HFF-Myc (cell line): ENCODE results near the gene TKTL1.
"Not testable (repeated sequence)": the region's sequence is repeated elsewhere in the genome, so short reads cannot be mapped to it uniquely, and the experiment has no call there.

Source experiments
- DNase-seq: peaks from one replicate; pipeline ENCODE4 v3.0.0-alpha.2; 2011; ENCODE audit warnings: low read depth; ENCODE audit errors: extremely low read depth
- H3K4me3 ChIP-seq: replicated peaks from 2 replicates; pipeline ENCODE4 v1.5.1; 2011; ENCODE audit warnings: low read depth, mild to moderate bottlenecking, control low read depth, low read length
- TF ChIP-seq, protein P1 (sequence below): IDR thresholded peaks from 2 replicates; pipeline ENCODE4 v1.5.1; 2012; ENCODE audit warnings: mild to moderate bottlenecking, low read depth, low read length, control low read depth; ENCODE audit errors: missing control alignments

The TKTL1 gene, protein sequence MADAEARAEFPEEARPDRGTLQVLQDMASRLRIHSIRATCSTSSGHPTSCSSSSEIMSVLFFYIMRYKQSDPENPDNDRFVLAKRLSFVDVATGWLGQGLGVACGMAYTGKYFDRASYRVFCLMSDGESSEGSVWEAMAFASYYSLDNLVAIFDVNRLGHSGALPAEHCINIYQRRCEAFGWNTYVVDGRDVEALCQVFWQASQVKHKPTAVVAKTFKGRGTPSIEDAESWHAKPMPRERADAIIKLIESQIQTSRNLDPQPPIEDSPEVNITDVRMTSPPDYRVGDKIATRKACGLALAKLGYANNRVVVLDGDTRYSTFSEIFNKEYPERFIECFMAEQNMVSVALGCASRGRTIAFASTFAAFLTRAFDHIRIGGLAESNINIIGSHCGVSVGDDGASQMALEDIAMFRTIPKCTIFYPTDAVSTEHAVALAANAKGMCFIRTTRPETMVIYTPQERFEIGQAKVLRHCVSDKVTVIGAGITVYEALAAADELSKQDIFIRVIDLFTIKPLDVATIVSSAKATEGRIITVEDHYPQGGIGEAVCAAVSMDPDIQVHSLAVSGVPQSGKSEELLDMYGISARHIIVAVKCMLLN

DNA sequence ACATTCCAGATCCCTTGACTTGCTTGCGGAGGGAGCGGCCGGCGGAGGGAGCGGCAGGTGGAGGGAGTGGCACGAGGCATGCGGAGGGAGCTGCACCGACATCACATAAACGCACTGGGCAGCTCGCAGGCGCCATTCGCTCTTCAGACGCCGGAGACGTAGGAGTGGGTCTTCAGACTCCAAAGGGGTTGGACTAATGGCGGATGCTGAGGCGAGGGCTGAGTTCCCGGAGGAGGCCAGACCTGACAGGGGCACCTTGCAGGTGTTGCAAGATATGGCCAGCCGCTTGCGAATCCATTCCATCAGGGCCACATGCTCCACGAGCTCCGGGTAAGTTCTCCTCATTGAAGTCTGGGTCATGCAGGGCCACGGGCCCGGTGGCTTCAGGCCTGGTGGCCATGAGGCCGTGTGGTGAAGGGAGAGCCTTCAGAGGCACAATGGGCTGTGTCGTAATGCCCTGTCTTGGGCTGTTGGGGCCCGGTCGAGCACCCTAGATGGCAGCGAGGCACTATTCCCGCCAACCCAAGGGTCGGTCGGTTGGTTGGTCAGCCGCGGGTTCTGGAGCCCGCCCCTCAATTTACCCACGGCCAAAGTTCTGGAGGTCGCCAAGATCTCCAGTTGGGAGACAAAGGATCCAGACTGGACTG, at the start of gene TKTL1:
TKTL1 (plus strand) TSS at position 132 of the 647 bp plus-strand sequence; CDS start at position 197, 65 bp downstream.
- H3K4me3 ChIP-seq: no peak within 1 kb of the TSS
- TF ChIP-seq, protein P1, sequence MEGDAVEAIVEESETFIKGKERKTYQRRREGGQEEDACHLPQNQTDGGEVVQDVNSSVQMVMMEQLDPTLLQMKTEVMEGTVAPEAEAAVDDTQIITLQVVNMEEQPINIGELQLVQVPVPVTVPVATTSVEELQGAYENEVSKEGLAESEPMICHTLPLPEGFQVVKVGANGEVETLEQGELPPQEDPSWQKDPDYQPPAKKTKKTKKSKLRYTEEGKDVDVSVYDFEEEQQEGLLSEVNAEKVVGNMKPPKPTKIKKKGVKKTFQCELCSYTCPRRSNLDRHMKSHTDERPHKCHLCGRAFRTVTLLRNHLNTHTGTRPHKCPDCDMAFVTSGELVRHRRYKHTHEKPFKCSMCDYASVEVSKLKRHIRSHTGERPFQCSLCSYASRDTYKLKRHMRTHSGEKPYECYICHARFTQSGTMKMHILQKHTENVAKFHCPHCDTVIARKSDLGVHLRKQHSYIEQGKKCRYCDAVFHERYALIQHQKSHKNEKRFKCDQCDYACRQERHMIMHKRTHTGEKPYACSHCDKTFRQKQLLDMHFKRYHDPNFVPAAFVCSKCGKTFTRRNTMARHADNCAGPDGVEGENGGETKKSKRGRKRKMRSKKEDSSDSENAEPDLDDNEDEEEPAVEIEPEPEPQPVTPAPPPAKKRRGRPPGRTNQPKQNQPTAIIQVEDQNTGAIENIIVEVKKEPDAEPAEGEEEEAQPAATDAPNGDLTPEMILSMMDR: no peak
- no peak for DNase-seq

DNA sequence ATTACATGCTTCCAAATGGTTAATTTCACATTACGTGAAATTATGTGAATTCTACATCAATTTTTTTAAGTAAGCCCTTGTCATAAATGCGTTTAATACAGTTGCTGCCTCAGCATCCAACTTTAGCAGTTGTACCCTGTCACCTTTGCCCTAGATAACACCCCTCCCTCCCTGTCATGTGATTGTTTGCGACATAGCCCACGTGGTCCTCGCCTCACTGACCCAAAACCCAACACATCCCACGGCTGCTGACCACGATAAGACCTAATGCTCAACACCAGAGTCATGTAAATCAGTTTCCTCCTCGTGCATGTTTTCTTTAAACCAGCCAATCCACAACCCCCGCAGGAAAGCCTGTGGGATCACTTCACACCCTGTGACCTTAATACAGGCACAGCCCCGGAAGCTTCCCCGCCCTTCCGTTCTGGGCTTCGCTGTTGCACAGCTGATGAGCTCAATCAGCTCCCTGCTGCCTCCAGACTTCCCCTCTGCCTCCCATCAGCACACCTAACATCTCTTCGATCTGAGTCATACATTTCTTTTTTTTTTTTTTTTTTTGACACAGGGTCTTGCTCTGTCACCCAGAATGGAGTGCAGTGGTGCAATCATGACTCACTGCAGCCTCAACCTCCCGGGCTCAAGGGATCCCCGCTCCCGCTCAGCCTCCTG, 48.1 kb upstream of the TKTL1 start:
- DNase-seq, H3K4me3 ChIP-seq: not testable (repeated sequence)

DNA sequence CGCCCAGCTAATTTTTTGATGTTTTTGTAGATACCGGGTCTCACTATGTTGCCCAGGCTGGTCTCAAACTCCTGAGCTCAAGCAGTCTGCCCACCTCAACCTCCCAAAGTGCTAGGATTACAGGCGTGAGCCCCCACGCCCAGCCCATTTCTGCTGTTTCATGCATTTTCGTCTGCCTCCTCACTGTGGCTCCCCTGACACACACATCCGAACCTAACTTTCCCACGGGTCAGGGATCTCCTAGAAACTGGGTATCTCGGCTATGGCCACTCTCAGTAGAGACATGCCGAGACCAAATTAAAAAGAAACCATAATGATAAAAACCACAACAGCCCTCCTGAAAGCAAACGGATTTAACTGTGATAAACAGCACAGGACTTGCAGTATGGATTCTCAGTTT, 47.5 kb upstream of the TKTL1 start:
- DNase-seq, H3K4me3 ChIP-seq: not testable (repeated sequence)

GRCh38 chrX:154257282-154257681, 38.3 kb upstream of the TKTL1 start, which contains the start of gene OPN1MW3:
OPN1MW3 (plus strand) TSS chrX:154257582; CDS start chrX:154257620, 38 bp downstream.
- not testable (repeated sequence) for DNase-seq, H3K4me3 ChIP-seq

DNA sequence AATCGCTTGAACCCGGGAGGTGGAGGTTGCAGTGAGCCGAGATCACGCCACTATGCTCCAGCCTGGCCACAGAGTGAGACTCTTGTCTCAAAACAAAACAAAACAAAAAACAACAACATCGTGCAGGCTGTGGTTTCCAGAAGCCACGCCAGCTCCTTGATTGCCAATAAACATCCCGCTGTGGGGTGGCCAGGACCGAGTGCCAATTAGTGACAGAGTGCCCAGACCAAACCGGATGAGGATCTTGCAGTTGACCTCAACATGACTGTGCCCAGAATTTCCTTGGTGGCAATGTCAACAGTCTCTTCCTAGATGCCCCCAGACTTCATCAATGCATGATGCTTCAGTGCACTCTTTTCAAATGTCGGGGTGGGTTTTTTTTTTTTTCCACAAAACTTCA, 36.9 kb upstream of the TKTL1 start:
- not testable (repeated sequence) for H3K4me3 ChIP-seq, DNase-seq

GRCh38 chrX:154263072-154263471, 32.5 kb upstream of the TKTL1 start:
- not testable (repeated sequence) for H3K4me3 ChIP-seq, DNase-seq

DNA sequence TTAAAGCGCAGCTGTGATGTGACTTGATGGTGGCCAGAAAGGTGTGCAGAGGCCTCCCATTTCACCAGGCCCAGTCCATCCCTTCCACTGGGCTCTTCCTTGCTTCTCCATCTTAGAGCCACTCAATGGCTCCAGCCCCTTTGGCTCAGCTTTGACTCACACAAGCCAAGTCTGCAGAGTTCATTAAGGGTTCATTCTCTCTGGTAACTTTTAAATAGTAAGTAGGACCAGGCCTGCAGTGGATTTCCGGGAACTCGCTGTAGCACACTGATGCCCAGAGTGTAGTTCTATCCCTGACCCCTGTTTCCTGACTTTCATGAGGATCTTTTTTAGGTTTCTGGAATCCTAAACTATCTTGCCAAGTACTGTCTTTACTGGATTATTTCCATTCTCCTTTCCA, 26.4 kb upstream of the TKTL1 start:
- not testable (repeated sequence) for DNase-seq, H3K4me3 ChIP-seq

DNA sequence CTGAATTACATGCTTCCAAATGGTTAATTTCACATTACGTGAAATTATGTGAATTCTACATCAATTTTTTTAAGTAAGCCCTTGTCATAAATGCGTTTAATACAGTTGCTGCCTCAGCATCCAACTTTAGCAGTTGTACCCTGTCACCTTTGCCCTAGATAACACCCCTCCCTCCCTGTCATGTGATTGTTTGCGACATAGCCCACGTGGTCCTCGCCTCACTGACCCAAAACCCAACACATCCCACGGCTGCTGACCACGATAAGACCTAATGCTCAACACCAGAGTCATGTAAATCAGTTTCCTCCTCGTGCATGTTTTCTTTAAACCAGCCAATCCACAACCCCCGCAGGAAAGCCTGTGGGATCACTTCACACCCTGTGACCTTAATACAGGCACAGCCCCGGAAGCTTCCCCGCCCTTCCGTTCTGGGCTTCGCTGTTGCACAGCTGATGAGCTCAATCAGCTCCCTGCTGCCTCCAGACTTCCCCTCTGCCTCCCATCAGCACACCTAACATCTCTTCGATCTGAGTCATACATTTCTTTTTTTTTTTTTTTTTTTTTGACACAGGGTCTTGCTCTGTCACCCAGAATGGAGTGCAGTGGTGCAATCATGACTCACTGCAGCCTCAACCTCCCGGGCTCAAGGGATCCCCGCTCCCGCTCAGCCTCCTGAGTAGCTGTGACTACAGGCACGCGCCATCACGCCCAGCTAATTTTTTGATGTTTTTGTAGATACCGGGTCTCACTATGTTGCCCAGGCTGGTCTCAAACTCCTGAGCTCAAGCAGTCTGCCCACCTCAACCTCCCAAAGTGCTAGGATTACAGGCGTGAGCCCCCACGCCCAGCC, 10.9 kb upstream of the TKTL1 start:
- DNase-seq, H3K4me3 ChIP-seq: not testable (repeated sequence)

DNA sequence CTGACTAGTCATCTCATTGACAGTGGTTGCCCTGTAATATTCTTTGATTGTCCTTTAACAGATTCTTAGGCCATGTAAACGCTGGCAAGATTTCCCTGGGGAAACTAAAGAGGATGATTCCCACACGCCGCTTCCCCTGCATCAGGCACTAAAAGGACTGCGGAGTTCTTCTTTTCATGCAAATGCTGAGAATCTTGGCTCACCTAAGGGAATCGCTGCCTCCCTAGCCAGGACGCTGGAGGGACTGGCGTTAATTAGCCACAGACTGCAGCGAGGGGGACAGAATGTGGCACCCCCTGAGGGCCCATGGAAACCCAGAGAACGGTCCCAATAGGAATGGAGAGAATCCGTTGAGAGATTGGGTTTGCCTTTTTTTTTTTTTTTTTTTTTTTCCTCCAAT, 9.2 kb upstream of the TKTL1 start:
- H3K4me3 ChIP-seq: not testable (repeated sequence)

GRCh38 chrX:154294791-154295574, 612 bp upstream of the TKTL1 start, which contains the start of gene TEX28:
TEX28 (minus strand) TSS chrX:154295124; CDS start chrX:154292117, 3,007 bp downstream.
- H3K4me3 ChIP-seq: no peak within 1 kb of the TSS
- DNase-seq: no peak
- TF ChIP-seq, protein P1: no peak

More for the DNA sequence above, 9.2 kb upstream of the TKTL1 start:
- not testable (repeated sequence) for DNase-seq
